Activated CD4-positive, CD25-positive, alpha-beta regulatory T cell (primary cell): ENCODE measurements around the gene MARCO.
"Not testable (repeated sequence)": the region's sequence is repeated elsewhere in the genome, so short reads cannot be mapped to it uniquely, and the experiment has no call there.

Experiments
- DNase-seq, 4 experiments: peaks; one replicate each; lab custom pipeline; 2025; lab: John Stamatoyannopoulos, UW

MARCO gene

GRCh38 chr2:118975133-118975532 lies 33.1 kb downstream of the MARCO start:
- DNase-seq, result no peak

GRCh38 chr2:118978064-118978463 lies 36.1 kb downstream of the MARCO start:
- DNase-seq, result no peak

GRCh38 chr2:118979152-118979861 lies 37.3 kb downstream of the MARCO start:
- no peak for DNase-seq

- DNase-seq, result no peak
These were observed 38.0 kb downstream of the MARCO start for GRCh38 chr2:118980022-118980421.

- no peak for DNase-seq
These were observed 38.6 kb downstream of the MARCO start for GRCh38 chr2:118980573-118980972.

- DNase-seq, result no peak
These were observed 39.6 kb downstream of the MARCO start for GRCh38 chr2:118981632-118982031.

- DNase-seq, result no peak
These were observed 40.0 kb downstream of the MARCO start for GRCh38 chr2:118982039-118982438.

- no peak for DNase-seq
These were observed 41.1 kb downstream of the MARCO start for GRCh38 chr2:118983133-118983532.

- no peak for DNase-seq
These were observed 41.9 kb downstream of the MARCO start for GRCh38 chr2:118983915-118984314.

GRCh38 chr2:118986738-118987137 lies 44.7 kb downstream of the MARCO start:
- no peak for DNase-seq

GRCh38 chr2:118987886-118988285 lies 45.9 kb downstream of the MARCO start:
- DNase-seq, result no peak

- no peak for DNase-seq
These were observed 46.7 kb downstream of the MARCO start for GRCh38 chr2:118988706-118989105.

- DNase-seq, result no peak
These were observed 47.5 kb downstream of the MARCO start for GRCh38 chr2:118989481-118989880.

GRCh38 chr2:118990757-118991545 lies 49.0 kb downstream of the MARCO start:
- no peak for DNase-seq

- DNase-seq, result no peak
These were observed 49.6 kb downstream of the MARCO start for GRCh38 chr2:118991554-118991953.

- no peak for DNase-seq
These were observed 50.9 kb downstream of the MARCO start for GRCh38 chr2:118992740-118993391.

- no peak for DNase-seq
These were observed 51.4 kb downstream of the MARCO start for GRCh38 chr2:118993392-118993752.

- no peak for DNase-seq
These were observed 52.2 kb downstream of the MARCO start for GRCh38 chr2:118994172-118994700.

GRCh38 chr2:118994778-118995177 lies 52.8 kb downstream of the MARCO start:
- no peak for DNase-seq

- DNase-seq, result not testable (repeated sequence)
These were observed 61.9 kb downstream of the MARCO start for GRCh38 chr2:119003856-119004255.

GRCh38 chr2:119004602-119005001 lies 62.6 kb downstream of the MARCO start:
- no peak for DNase-seq

GRCh38 chr2:119005051-119005450 lies 63.1 kb downstream of the MARCO start:
- no peak for DNase-seq

- no peak for DNase-seq
These were observed 63.6 kb downstream of the MARCO start for GRCh38 chr2:119005555-119005954.
